Activated CD8-positive, alpha-beta T cell treated with anti-CD3 and anti-CD28 coated beads, Interleukin-2, amount 10 ng/mL, durations not matched to agents 7 days and 5 days (primary cell): ENCODE results near the gene IGSF22. TPM values are rescaled to one million over a fixed set of nuclear protein-coding genes. Genes with fewer than 3 reads are reported as not detected.

Source experiments
- total RNA-seq, 2 experiments: library from RNA; stranded (reverse); gene quantifications; one replicate each; pipeline ENCODE4 v1.2.3, GENCODE V29; 2021

Gene IGSF22
- total RNA-seq, 2 experiments from 2014 or later, result not detected

Other genes with a start within 250 kb of the IGSF22 start
- 10 to 100 TPM; 33.5 to 48.7 TPM for gene TSG101, start 199.2 kb downstream of the IGSF22 start, total RNA-seq
- 10 to 100 TPM; 13.4 to 14.4 TPM for gene UEVLD, start 137.5 kb downstream of the IGSF22 start, total RNA-seq
- 1 to 10 TPM in 1 of 2 experiments, not detected in 1; 1.4 TPM for gene MISFA, start 126.4 kb downstream of the IGSF22 start, total RNA-seq
- gene SPTY2D1, start 91.8 kb downstream of the IGSF22 start, total RNA-seq, result 10 to 100 TPM; 25.7 to 26.0 TPM
- gene TMEM86A, start 27.4 kb downstream of the IGSF22 start, total RNA-seq, result under 1 TPM; 0.26 to 0.52 TPM
- gene PTPN5, start 65.6 kb upstream of the IGSF22 start, total RNA-seq, result not detected
- not detected for gene MRGPRX1, start 213.2 kb upstream of the IGSF22 start, total RNA-seq